ENCODE data around the gene PRKG1. TPM values are rescaled to one million over a fixed set of nuclear protein-coding genes. Genes with fewer than 3 reads are reported as not detected.
"Not testable (repeated sequence)": the region's sequence is repeated elsewhere in the genome, so short reads cannot be mapped to it uniquely, and the experiment has no call there.

PRKG1 gene
- total RNA-seq, 1 donor: 19.5 TPM

GRCh38 chr10:52226197-52226847, 1152.0 kb downstream of the PRKG1 start:
- H3K4me1 ChIP-seq (ENCODE audit: insufficient read depth, low read length): peaks cover 4% of the 10 kb centered on the region
- no peak overlapping the region for H3K4me2 ChIP-seq (ENCODE audit: insufficient read depth, low read length)
- no peak overlapping the region for H2AFZ ChIP-seq (ENCODE audit: low read length)
- no peak for TF ChIP-seq CTCF (IDR thresholded peaks at IDR 0.05; ENCODE audit: extremely low read depth, low read depth, low read length)
- H4K20me1 ChIP-seq (ENCODE audit: insufficient read depth, low read length): no peaks in the 10 kb centered on the region
- no peaks in the 10 kb centered on the region for H3K27me3 ChIP-seq (ENCODE audit: insufficient read depth, low read length)
- H3K36me3 ChIP-seq (ENCODE audit: insufficient read depth, low read length): no peaks in the 10 kb centered on the region
- H3K79me2 ChIP-seq (ENCODE audit: insufficient read depth, low read length): no peaks in the 10 kb centered on the region
- no peak overlapping the region for H3K27ac ChIP-seq (ENCODE audit: low read depth, low read length)
- peak; percentile 50 for DNase-seq (ENCODE audit: insufficient read length, low spot score, missing footprints)
- H3K9me3 ChIP-seq (ENCODE audit: low read depth, low read length): no peaks in the 10 kb centered on the region
- H3K4me3 ChIP-seq (ENCODE audit: insufficient read depth, low read length): no peak overlapping the region

GRCh38 chr10:52228556-52228955, 1154.3 kb downstream of the PRKG1 start:
- no peak for TF ChIP-seq CTCF (IDR thresholded peaks at IDR 0.05; ENCODE audit: extremely low read depth, low read depth, low read length)
- peaks cover 4% of the 10 kb centered on the region for H3K4me1 ChIP-seq (ENCODE audit: insufficient read depth, low read length)
- no peak for DNase-seq (ENCODE audit: insufficient read length, low spot score, missing footprints)
- H4K20me1 ChIP-seq (ENCODE audit: insufficient read depth, low read length): no peaks in the 10 kb centered on the region
- H3K36me3 ChIP-seq (ENCODE audit: insufficient read depth, low read length): no peaks in the 10 kb centered on the region
- H3K4me2 ChIP-seq (ENCODE audit: insufficient read depth, low read length): no peak overlapping the region
- no peaks in the 10 kb centered on the region for H3K9me3 ChIP-seq (ENCODE audit: low read depth, low read length)
- no peak overlapping the region for H3K27ac ChIP-seq (ENCODE audit: low read depth, low read length)
- H2AFZ ChIP-seq (ENCODE audit: low read length): no peak overlapping the region
- no peak overlapping the region for H3K4me3 ChIP-seq (ENCODE audit: insufficient read depth, low read length)
- no peaks in the 10 kb centered on the region for H3K79me2 ChIP-seq (ENCODE audit: insufficient read depth, low read length)
- no peaks in the 10 kb centered on the region for H3K27me3 ChIP-seq (ENCODE audit: insufficient read depth, low read length)

GRCh38 chr10:52229291-52229931, 1155.1 kb downstream of the PRKG1 start:
- TF ChIP-seq CTCF (IDR thresholded peaks at IDR 0.05; ENCODE audit: extremely low read depth, low read depth, low read length): no peak
- Histone ChIP-seq H3K9me3 (ENCODE audit: low read depth, low read length) (no peaks in the 10 kb centered on the region), H2AFZ (ENCODE audit: low read length) (no peak overlapping the region), H3K4me2 (ENCODE audit: insufficient read depth, low read length) (no peak overlapping the region), H3K4me3 (ENCODE audit: insufficient read depth, low read length) (no peak overlapping the region), H3K79me2 (ENCODE audit: insufficient read depth, low read length) (no peaks in the 10 kb centered on the region), H3K27me3 (ENCODE audit: insufficient read depth, low read length) (no peaks in the 10 kb centered on the region), H3K4me1 (ENCODE audit: insufficient read depth, low read length) (peaks cover 4% of the 10 kb centered on the region), H3K27ac (ENCODE audit: low read depth, low read length) (no peak overlapping the region), H4K20me1 (ENCODE audit: insufficient read depth, low read length) (no peaks in the 10 kb centered on the region), H3K36me3 (ENCODE audit: insufficient read depth, low read length) (no peaks in the 10 kb centered on the region)
- no peak for DNase-seq (ENCODE audit: insufficient read length, low spot score, missing footprints)

GRCh38 chr10:52232561-52233350, 1158.5 kb downstream of the PRKG1 start:
- Histone ChIP-seq H3K79me2 (ENCODE audit: insufficient read depth, low read length) (no peaks in the 10 kb centered on the region), H3K36me3 (ENCODE audit: insufficient read depth, low read length) (no peaks in the 10 kb centered on the region), H4K20me1 (ENCODE audit: insufficient read depth, low read length) (no peaks in the 10 kb centered on the region), H3K27ac (ENCODE audit: low read depth, low read length) (no peak overlapping the region), H3K9me3 (ENCODE audit: low read depth, low read length) (no peaks in the 10 kb centered on the region), H3K4me2 (ENCODE audit: insufficient read depth, low read length) (peak overlapping the region; percentile 39), H2AFZ (ENCODE audit: low read length) (no peak overlapping the region), H3K27me3 (ENCODE audit: insufficient read depth, low read length) (no peaks in the 10 kb centered on the region), H3K4me1 (ENCODE audit: insufficient read depth, low read length) (no peaks in the 10 kb centered on the region), H3K4me3 (ENCODE audit: insufficient read depth, low read length) (no peak overlapping the region)
- TF ChIP-seq CTCF (IDR thresholded peaks at IDR 0.05; ENCODE audit: extremely low read depth, low read depth, low read length): no peak
- no peak for DNase-seq (ENCODE audit: insufficient read length, low spot score, missing footprints)

GRCh38 chr10:52233351-52233991, 1159.2 kb downstream of the PRKG1 start:
- not testable (repeated sequence) for DNase-seq (ENCODE audit: insufficient read length, low spot score, missing footprints); H3K4me3 ChIP-seq (ENCODE audit: insufficient read depth, low read length); H3K27me3 ChIP-seq (ENCODE audit: insufficient read depth, low read length); H4K20me1 ChIP-seq (ENCODE audit: insufficient read depth, low read length); H3K79me2 ChIP-seq (ENCODE audit: insufficient read depth, low read length); H3K9me3 ChIP-seq (ENCODE audit: low read depth, low read length); H3K4me1 ChIP-seq (ENCODE audit: insufficient read depth, low read length); H3K27ac ChIP-seq (ENCODE audit: low read depth, low read length); H3K36me3 ChIP-seq (ENCODE audit: insufficient read depth, low read length); H2AFZ ChIP-seq (ENCODE audit: low read length)
- peak overlapping the region; percentile 39 for H3K4me2 ChIP-seq (ENCODE audit: insufficient read depth, low read length)
